22Rv1 (cell line): ENCODE data around the gene SDK2.

Experiments used
- H3K27ac ChIP-seq: fragments of 450-650 bp; 2 replicates; pipeline ENCODE4 v1.5.1; 2017
- ZFX ChIP-seq: fragments of 450-650 bp; IDR thresholded peaks from 2 replicates; pipeline ENCODE4 v1.6.1; 2017; ENCODE audit warnings: antibody characterized with exemption, borderline replicate concordance
- TF ChIP-seq, protein P1 (sequence below): fragments of 450-650 bp; IDR thresholded peaks from 2 replicates; pipeline ENCODE4 v1.5.1; 2017; ENCODE audit warnings: mild to moderate bottlenecking

SDK2 gene

DNA sequence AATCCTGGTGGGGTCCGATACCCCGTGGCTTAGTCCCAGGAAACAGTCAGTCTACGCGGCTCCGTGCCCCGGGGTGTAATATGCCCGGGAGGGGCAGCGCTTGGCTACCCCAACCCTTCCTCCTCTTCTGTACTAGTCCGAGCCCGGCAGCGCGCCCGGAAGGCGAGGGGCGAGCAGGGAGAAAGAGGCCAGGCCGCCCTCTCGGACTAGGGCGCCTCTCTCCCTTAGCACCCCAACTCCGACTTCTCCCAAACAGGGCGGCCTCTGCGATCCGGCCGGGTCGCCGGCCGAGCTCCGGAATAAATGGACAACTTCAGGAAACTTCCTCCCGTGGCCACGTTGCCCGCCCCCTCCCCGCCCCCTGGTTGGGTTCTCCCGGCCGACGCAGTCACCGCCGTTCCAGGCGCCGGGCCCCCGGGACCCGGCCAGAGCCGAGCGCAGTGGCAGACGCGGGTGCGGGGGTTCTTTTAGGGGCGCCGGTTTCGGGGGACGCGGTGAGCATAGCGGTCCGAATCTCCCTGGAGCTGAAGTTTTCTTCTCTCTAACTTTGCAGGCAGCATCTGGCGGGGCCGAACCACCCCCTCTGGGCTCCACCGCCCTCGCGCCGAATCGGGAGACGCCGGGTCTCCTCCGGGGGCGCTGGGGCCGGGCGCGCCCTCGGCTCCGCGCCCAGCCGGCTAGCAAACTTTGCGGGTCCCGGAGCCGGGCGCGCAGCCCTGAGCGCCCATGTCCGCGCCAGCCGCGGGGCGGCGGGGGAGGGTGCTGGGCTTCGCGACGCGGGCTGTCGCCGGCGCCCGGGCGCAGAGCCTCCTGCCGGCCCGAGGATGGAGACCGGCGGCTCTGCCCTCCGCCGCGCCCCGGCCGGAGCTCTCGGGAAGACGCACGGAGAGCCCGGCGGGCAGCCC lies at the start of gene SDK2:
Gene SDK2, minus strand, starts transcription at position 301 of the 905 bp plus-strand sequence. CDS start 357 bp downstream, outside the sequence.
- no peak for TF ChIP-seq ZFX
- no peak within 1 kb of the TSS for H3K27ac ChIP-seq

GRCh38 chr17:73693071-73693470 lies 48.8 kb upstream of the SDK2 start:
- H3K27ac ChIP-seq: no peak overlapping the region
- no peak for TF ChIP-seq ZFX
- TF ChIP-seq, protein P1, sequence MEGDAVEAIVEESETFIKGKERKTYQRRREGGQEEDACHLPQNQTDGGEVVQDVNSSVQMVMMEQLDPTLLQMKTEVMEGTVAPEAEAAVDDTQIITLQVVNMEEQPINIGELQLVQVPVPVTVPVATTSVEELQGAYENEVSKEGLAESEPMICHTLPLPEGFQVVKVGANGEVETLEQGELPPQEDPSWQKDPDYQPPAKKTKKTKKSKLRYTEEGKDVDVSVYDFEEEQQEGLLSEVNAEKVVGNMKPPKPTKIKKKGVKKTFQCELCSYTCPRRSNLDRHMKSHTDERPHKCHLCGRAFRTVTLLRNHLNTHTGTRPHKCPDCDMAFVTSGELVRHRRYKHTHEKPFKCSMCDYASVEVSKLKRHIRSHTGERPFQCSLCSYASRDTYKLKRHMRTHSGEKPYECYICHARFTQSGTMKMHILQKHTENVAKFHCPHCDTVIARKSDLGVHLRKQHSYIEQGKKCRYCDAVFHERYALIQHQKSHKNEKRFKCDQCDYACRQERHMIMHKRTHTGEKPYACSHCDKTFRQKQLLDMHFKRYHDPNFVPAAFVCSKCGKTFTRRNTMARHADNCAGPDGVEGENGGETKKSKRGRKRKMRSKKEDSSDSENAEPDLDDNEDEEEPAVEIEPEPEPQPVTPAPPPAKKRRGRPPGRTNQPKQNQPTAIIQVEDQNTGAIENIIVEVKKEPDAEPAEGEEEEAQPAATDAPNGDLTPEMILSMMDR: no peak

- no peak overlapping the region for H3K27ac ChIP-seq
Observed at GRCh38 chr17:73691321-73691766, 47.1 kb upstream of the SDK2 start.

DNA sequence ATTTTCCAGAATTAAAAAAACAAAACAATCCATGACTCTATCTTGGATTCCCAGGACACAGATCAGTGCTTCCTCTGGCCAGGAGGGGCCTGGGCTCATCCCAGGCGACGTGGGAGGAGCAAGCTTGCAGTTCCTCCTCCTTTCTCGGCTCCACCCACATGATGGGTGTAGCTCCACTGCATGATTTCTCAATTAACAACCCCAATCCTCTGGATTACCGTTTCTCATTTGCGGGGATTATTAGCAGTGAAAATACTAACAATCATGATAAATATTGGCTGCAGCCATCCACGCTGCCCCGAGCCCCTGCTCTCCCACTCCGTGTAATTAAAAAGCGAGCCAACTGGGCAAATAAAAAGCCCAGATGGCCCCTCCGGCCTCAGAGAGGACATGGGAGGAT lies 46.4 kb upstream of the SDK2 start:
- no peak overlapping the region for H3K27ac ChIP-seq
- TF ChIP-seq ZFX: no peak

More at GRCh38 chr17:73691321-73691766, 47.1 kb upstream of the SDK2 start:
- no peak for TF ChIP-seq ZFX
- TF ChIP-seq, protein P1: no peak

GRCh38 chr17:73689596-73690275 lies 45.5 kb upstream of the SDK2 start:
- no peak overlapping the region for H3K27ac ChIP-seq
- TF ChIP-seq, protein P1: no peak
- no peak for TF ChIP-seq ZFX

- TF ChIP-seq, protein P1: no peak
- no peak for TF ChIP-seq ZFX
Observed at GRCh38 chr17:73686961-73687360, 42.7 kb upstream of the SDK2 start.

GRCh38 chr17:73686126-73686525 lies 41.9 kb upstream of the SDK2 start:
- TF ChIP-seq ZFX: no peak
- TF ChIP-seq, protein P1: no peak

More at GRCh38 chr17:73686961-73687360, 42.7 kb upstream of the SDK2 start:
- no peak overlapping the region for H3K27ac ChIP-seq

DNA sequence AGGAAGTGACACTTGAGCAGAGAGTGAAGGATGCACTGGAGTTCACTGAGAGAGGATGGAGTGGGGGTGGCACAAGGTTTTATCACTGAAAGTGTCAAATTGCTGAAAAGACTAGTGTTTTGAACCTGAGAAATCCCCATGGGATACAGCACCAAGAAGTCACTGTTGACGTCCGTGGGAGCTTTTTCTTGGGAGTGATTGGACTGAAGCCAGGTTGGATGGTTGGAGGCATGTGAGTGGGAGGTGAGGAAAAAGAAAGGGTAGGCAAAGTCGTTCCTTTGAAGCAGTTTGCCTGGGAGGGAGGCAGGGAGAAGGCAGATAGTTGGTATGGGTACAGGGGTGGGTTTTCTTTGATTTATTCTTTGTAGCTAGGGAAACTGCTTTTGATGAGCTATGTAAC lies 39.9 kb upstream of the SDK2 start:
- no peak overlapping the region for H3K27ac ChIP-seq
- TF ChIP-seq, protein P1: no peak
- no peak for TF ChIP-seq ZFX

More at GRCh38 chr17:73686126-73686525, 41.9 kb upstream of the SDK2 start:
- H3K27ac ChIP-seq: no peak overlapping the region
